WERI-Rb-1 (cell line): ENCODE results near the gene SIGLEC5.

ENCODE experiments used
- DNase-seq: peaks from one replicate; pipeline ENCODE4 v3.0.0-alpha.2; 2020
- H3K27ac ChIP-seq: fragments of 250-450 bp; sonication (Bioruptor Pico); 2 replicates; pipeline ENCODE4 v1.5.1; 2020; ENCODE audit warnings: mild to moderate bottlenecking, moderate library complexity
- H3K27me3 ChIP-seq: fragments of 250-450 bp; sonication (Bioruptor Pico); 2 replicates; pipeline ENCODE4 v1.5.1; 2021; ENCODE audit warnings: mild to moderate bottlenecking, low read depth, moderate library complexity; ENCODE audit not compliant: insufficient read depth, severe bottlenecking
- H3K36me3 ChIP-seq: fragments of 250-450 bp; sonication (Bioruptor Pico); 2 replicates; pipeline ENCODE4 v1.5.1; 2020; ENCODE audit warnings: mild to moderate bottlenecking, moderate library complexity
- H3K4me3 ChIP-seq: 2 replicates; pipeline ENCODE4 v1.5.1; 2011; ENCODE audit warnings: low read depth, mild to moderate bottlenecking, control low read depth, low read length
- H3K9me3 ChIP-seq: fragments of 250-450 bp; sonication (Bioruptor Pico); 2 replicates; pipeline ENCODE4 v1.5.1; 2021; ENCODE audit warnings: mild to moderate bottlenecking, moderate library complexity; ENCODE audit not compliant: severe bottlenecking
- CTCF ChIP-seq: IDR thresholded peaks from 2 replicates; pipeline ENCODE4 v1.5.1; 2011; ENCODE audit warnings: low read depth, mild to moderate bottlenecking, control low read depth, inconsistent platforms, low read length

The SIGLEC5 gene

DNA sequence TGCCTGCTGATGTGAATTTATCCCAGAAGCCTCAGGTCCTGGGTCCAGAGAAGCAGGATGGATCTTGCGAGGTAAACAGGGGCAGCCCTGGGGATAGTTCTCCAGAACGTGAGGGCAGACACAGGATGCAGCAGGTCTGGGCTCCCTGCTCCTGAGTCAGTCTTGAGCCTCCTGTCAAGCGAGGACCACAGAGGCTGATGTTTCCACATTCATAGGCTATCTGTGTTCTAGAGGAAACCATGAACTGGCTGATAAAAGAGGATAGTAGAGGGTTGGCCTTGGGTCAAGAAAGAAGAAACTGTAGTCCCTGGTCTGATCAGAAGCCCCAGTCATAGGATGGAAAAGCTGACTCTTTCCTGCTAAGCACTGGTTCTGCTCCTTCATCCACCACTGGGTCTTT lies 56.9 kb downstream of the SIGLEC5 start:
- Histone ChIP-seq H3K27ac (no peak overlapping the region), H3K27me3 (peaks cover 10% of the 10 kb centered on the region), H3K4me3 (no peak overlapping the region), H3K36me3 (peaks cover 19% of the 10 kb centered on the region), H3K9me3 (peaks cover 5% of the 10 kb centered on the region)
- no peak for DNase-seq
- TF ChIP-seq CTCF = no peak

DNA sequence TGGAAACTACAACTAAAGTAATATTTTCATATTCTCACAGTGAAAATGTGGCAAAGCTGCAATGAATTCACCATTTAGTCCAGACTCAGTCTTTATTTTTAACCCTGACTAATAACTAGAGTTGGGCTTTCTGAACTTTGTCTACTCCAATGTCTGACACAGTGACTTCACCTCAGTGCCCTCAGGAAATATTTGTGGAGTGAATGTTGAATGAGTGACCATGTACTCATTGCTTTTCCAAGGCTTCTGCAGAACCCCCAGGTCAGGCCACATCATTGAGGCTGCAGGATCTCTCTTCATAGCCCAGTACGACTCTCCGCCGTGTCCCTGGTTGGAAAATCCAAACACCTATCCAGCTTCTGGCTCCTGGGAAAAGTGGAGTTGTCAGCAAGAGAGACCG lies 57.3 kb downstream of the SIGLEC5 start:
- Histone ChIP-seq H3K36me3 (peaks cover 19% of the 10 kb centered on the region), H3K4me3 (no peak overlapping the region), H3K9me3 (peaks cover 5% of the 10 kb centered on the region), H3K27me3 (peaks cover 14% of the 10 kb centered on the region), H3K27ac (no peak overlapping the region)
- TF ChIP-seq CTCF = no peak
- no peak for DNase-seq

- Histone ChIP-seq H3K9me3 (peaks cover 5% of the 10 kb centered on the region), H3K27ac (no peak overlapping the region), H3K4me3 (no peak overlapping the region), H3K27me3 (peaks cover 19% of the 10 kb centered on the region), H3K36me3 (peaks cover 19% of the 10 kb centered on the region)
- TF ChIP-seq CTCF = no peak
- DNase-seq = no peak
These were observed 57.8 kb downstream of the SIGLEC5 start for GRCh38 chr19:51572410-51572809.

DNA sequence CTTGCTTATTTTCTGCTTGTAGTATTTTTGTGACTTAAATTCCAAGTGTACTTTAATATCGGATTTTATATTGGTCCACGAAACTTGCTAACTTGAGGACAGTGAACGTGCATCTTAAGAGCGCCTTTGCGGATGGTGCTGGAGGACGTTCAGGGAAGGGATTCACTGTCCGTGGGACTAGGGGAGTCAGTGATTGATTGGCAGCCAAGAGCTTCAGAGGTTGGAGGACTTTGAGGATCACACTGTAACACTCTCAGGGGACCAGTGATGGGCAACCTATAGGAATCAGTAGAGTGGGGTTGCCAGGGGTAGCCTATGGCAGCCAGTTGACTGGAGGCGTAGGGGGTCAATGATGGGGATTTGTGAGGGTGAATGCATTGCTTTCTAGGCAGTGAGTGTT lies 58.6 kb downstream of the SIGLEC5 start:
- Histone ChIP-seq H3K27me3 (peaks cover 25% of the 10 kb centered on the region), H3K4me3 (peak overlapping the region; percentile 62), H3K9me3 (peaks cover 5% of the 10 kb centered on the region), H3K27ac (no peak overlapping the region), H3K36me3 (peaks cover 18% of the 10 kb centered on the region)
- DNase-seq = no peak
- no peak for TF ChIP-seq CTCF

DNA sequence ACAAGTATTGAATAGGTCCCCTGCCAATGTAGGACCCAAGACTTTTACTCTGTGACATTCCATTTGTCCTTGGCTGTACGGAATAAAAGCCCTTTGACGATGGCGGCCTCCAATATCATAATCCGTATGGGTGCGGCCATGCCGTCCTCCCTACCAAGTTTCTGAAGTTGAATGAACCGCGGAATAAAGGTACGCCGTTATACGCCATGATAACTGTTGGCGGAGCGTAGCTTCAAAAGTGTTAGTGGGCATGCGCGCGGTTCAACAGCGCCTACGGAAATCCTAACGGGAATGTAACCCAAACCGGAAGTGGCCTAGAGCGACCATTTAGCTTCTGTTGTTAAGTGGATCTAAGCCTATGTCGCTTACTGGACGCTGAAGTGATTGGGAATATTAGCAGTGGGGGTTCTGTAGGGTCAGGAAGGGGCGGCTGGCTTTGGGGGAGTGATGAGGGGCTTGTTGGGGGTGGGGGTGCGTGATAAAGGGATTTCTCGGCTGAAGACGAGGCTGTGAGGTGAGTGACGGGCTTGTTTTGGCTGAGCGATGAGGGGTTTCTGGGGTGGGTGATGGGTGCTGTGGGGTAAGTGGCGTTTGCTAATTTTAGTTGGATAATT lies 59.1 kb downstream of the SIGLEC5 start, which contains the start of gene ZNF175:
TSS of gene ZNF175 (plus strand) at position 322 of the 614 bp plus-strand sequence. CDS start 2,047 bp downstream, outside the sequence.
- DNase-seq = peak; percentile 93
- peak within 1 kb of the TSS; percentile 62 for H3K4me3 ChIP-seq
- no peak for TF ChIP-seq CTCF
- H3K9me3 ChIP-seq = peaks cover 5% of the 10 kb centered on the region
- peaks cover 31% of the 10 kb centered on the region for H3K27me3 ChIP-seq
- H3K27ac ChIP-seq = no peak within 1 kb of the TSS
- peaks cover 15% of the 10 kb centered on the region for H3K36me3 ChIP-seq

- peaks cover 5% of the 10 kb centered on the region for H3K9me3 ChIP-seq
- TF ChIP-seq CTCF = no peak
- H3K36me3 ChIP-seq = peaks cover 5% of the 10 kb centered on the region
- no peak overlapping the region for H3K27ac ChIP-seq
- no peak for DNase-seq
- no peak overlapping the region for H3K4me3 ChIP-seq
- peaks cover 57% of the 10 kb centered on the region for H3K27me3 ChIP-seq
These were observed 61.7 kb downstream of the SIGLEC5 start for GRCh38 chr19:51568456-51568855.
